Measurements from ENCODE around the gene MBP.

MBP gene

GRCh38 chr18:77119101-77119850, 13.3 kb downstream of the MBP start:
- H3K36me3 ChIP-seq, result peaks cover 48% of the 10 kb centered on the region
- no peaks in the 10 kb centered on the region for H3K9me3 ChIP-seq
- peak overlapping the region; percentile 100 for H3K27ac ChIP-seq
- H3K27me3 ChIP-seq, result no peaks in the 10 kb centered on the region
- peaks cover 50 to 83% of the 10 kb centered on the region in 2 experiments for H3K4me1 ChIP-seq (ENCODE audit: control insufficient read depth in 1 of 2, insufficient read depth in 1 of 2, low read depth in 1 of 2, low read length in 1 of 2)
- H3K4me3 ChIP-seq (ENCODE audit: low read depth in 1 of 2, low read length in 1 of 2), result no peak overlapping the region
- no peak for TF ChIP-seq CTCF (IDR thresholded peaks at IDR 0.05)

- H3K27ac ChIP-seq, result peak overlapping the region; percentile 100
- TF ChIP-seq CTCF (IDR thresholded peaks at IDR 0.05), result no peak
- no peak overlapping the region for H3K4me3 ChIP-seq (ENCODE audit: low read depth in 1 of 2, low read length in 1 of 2)
- H3K4me1 ChIP-seq (ENCODE audit: control insufficient read depth in 1 of 2, insufficient read depth in 1 of 2, low read depth in 1 of 2, low read length in 1 of 2), result peaks cover 50 to 83% of the 10 kb centered on the region in 2 experiments
- H3K36me3 ChIP-seq, result peaks cover 46% of the 10 kb centered on the region
- no peaks in the 10 kb centered on the region for H3K9me3 ChIP-seq
- no peaks in the 10 kb centered on the region for H3K27me3 ChIP-seq
These were observed 14.1 kb downstream of the MBP start for GRCh38 chr18:77118256-77119090.

GRCh38 chr18:77116201-77117080, 16.1 kb downstream of the MBP start:
- TF ChIP-seq CTCF (IDR thresholded peaks at IDR 0.05), result no peak
- H3K27me3 ChIP-seq, result no peaks in the 10 kb centered on the region
- no peaks in the 10 kb centered on the region for H3K9me3 ChIP-seq
- no peak overlapping the region for H3K4me3 ChIP-seq (ENCODE audit: low read depth in 1 of 2, low read length in 1 of 2)
- peaks cover 55% of the 10 kb centered on the region for H3K36me3 ChIP-seq
- peaks cover 62 to 85% of the 10 kb centered on the region in 2 experiments for H3K4me1 ChIP-seq (ENCODE audit: control insufficient read depth in 1 of 2, insufficient read depth in 1 of 2, low read depth in 1 of 2, low read length in 1 of 2)
- H3K27ac ChIP-seq, result peak overlapping the region; percentile 98

- TF ChIP-seq CTCF (IDR thresholded peaks at IDR 0.05), result no peak
- Histone ChIP-seq H3K4me1 (ENCODE audit: control insufficient read depth in 1 of 2, insufficient read depth in 1 of 2, low read depth in 1 of 2, low read length in 1 of 2) (peaks cover 72 to 91% of the 10 kb centered on the region in 2 experiments), H3K4me3 (ENCODE audit: low read depth in 1 of 2, low read length in 1 of 2) (peak overlapping the region; percentile 45 to 51), H3K36me3 (peaks cover 60% of the 10 kb centered on the region), H3K9me3 (no peaks in the 10 kb centered on the region), H3K27ac (peak overlapping the region; percentile 98), H3K27me3 (no peaks in the 10 kb centered on the region)
These were observed 17.2 kb downstream of the MBP start for GRCh38 chr18:77115192-77115953.

Measured in neutrophil (primary cell).